LNCAP (cell line): ENCODE measurements around the gene DTHD1.

ENCODE experiments used
- TF ChIP-seq, protein P1 (sequence below): fragments of 450-650 bp; IDR thresholded peaks from 2 replicates; pipeline ENCODE4 v1.5.1; 2017; ENCODE audit warnings: mild to moderate bottlenecking

Gene DTHD1

DNA sequence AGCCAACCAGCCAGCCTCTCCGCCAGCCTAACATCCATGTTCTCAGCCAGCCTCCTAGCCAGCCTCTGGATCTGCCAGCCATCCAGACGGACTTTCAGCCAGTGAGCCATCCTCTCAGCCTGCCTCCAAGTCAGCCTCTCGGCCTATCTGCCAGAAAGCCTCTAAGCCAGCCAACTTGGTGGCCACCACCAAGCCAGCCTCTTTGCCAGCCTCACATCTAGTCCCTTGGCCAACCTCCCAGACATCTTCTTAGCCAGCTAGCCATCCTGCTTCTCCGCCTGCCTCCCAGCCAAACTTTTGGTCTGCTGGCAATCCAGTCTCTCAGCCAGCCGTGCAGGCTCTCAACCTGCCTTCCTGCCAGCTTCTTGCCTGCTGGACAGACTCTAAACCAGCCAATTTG lies 20.7 kb upstream of the DTHD1 start:
- TF ChIP-seq, protein P1, sequence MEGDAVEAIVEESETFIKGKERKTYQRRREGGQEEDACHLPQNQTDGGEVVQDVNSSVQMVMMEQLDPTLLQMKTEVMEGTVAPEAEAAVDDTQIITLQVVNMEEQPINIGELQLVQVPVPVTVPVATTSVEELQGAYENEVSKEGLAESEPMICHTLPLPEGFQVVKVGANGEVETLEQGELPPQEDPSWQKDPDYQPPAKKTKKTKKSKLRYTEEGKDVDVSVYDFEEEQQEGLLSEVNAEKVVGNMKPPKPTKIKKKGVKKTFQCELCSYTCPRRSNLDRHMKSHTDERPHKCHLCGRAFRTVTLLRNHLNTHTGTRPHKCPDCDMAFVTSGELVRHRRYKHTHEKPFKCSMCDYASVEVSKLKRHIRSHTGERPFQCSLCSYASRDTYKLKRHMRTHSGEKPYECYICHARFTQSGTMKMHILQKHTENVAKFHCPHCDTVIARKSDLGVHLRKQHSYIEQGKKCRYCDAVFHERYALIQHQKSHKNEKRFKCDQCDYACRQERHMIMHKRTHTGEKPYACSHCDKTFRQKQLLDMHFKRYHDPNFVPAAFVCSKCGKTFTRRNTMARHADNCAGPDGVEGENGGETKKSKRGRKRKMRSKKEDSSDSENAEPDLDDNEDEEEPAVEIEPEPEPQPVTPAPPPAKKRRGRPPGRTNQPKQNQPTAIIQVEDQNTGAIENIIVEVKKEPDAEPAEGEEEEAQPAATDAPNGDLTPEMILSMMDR, result no peak

DNA sequence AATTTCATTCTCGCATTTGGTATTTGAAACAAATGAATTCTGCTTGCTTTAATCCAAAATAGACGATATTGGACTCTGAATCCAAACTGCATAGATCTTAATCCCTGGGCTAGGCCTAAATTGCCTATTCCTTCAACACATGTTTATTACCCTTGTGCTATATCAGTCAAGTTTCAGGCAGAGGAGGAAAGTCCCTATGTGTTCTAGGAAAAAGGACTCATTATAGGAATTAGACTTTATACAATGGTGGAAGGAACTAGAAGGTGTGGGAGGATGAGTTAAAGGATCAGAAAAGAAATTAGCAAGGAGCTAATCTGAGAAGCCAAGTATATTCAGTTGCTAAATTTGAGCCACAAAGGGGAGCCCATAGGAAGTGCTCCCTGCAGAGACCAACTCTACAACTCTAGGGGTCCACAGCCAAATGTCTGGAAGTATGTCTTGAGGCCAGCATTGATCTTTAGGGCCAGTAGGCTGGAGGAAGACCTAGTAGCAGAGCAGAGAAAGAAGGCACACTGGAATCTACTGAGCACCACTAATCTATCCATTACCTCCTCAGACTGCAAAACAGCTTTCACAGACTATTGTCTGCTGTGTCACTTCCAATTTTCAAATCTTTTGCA lies 17.1 kb upstream of the DTHD1 start:
- TF ChIP-seq, protein P1, result no peak

- TF ChIP-seq, protein P1, result no peak
These were observed 13.7 kb upstream of the DTHD1 start for GRCh38 chr4:36267486-36268268.

GRCh38 chr4:36269101-36269500 lies 12.3 kb upstream of the DTHD1 start:
- TF ChIP-seq, protein P1, result no peak

DNA sequence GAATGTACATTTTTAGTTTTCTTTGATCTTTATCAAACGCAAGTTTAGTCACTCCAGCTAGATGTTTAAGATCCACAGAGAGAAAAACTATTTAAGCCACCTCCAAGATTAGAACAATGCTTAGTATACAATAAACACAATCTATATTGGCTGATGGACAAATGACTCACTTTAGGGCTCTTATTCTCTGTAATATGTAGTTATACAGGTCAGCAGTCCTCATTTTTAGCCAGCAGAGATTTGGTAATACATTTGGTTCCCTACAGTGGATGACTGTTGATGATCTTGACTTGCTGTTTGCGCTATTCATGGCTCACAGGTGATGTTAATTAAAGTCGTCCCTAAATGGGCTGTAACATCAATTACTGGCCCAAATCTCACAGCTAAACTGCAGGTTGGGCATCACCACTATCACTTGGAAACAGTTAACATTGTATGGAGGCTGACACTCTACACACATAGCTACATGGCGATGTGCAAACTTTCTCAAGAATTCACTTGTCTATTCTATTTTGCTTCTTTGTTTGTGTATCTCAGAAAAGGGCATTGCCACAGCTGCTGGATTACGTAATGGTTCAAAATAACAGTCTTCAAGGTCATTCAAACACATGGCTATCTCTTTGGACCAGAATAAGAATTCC lies 11.8 kb upstream of the DTHD1 start:
- TF ChIP-seq, protein P1, result no peak

GRCh38 chr4:36273276-36273675 lies 8.1 kb upstream of the DTHD1 start:
- TF ChIP-seq, protein P1, result no peak

- TF ChIP-seq, protein P1, result no peak
These were observed 7.3 kb upstream of the DTHD1 start for GRCh38 chr4:36274158-36274557.
